GM18502 (cell line): Measurements from ENCODE around the gene TMEM19.

Experiments used
- ATAC-seq: cut with Tn5 transposase; IDR thresholded peaks from one replicate; pipeline ENCODE4 v1.9.1; 2021; ENCODE audit warnings: mild to moderate bottlenecking; ENCODE audit not compliant: unreplicated experiment, poor library complexity

TMEM19 gene

GRCh38 chr12:71685914-71686657, at the start of gene TMEM19:
TMEM19 (plus strand) TSS chr12:71686082; CDS start chr12:71686681, 599 bp downstream.
- ATAC-seq: peak; percentile 83

DNA sequence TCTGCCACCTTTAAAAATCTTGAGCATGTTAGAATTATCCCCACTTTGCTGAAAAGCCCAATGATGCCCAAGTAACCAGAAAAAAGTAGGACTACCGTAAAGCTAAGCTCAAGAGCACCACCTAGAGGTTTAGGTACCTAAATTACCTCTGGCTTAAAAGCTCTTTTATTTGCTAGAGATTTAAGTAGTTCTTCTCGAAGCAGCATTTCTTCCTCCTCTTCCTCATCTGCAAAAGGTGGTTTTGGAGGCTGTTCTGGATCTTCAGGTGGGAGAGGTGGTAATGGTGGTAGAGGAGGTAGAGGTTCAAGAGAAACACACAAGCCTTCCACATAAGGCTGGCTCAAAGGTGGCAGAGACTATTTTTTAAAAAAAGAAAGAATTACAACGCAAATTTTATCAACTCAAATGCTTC, 49.2 kb upstream of the TMEM19 start:
- peak; percentile 74 for ATAC-seq

DNA sequence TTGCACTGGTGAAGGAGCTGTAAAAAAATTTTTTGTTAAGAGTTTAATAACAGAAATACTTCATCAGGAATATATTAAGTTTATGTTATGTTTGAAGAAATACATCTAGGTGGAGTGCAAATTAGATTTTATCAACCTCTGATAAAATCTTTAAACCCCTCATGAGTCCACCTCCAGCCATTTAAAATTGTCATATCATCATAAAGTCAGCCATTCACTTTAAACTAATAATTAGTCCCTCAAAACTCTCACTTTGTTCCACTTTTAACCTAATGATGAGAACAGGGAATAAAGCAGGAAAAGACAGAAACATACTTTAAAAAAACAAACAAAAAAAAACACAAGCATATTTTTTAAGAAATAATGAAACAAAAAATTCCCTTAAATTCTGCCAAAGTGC, 47.4 kb upstream of the TMEM19 start:
- ATAC-seq: no peak

DNA sequence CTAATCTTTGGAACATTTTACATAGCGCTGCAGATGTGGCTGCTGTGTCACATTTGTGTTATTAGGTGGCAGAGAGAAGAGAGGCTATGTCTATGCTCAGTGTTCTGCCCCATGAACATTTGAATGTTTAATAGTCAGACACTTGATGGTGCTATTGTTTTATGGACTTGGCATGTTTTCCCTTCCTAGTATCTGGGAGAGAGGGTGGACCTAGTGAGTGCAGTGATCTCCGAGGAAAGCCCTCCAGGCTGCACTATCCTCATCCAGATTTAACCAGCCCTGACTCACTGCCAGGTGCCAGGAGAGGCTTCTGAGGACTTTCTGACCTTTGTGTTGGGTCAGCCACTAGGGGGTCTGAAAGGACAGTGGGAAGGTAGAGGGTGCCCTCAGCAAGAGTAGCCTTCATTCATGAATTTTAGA, 46.5 kb upstream of the TMEM19 start:
- peak; percentile 39 for ATAC-seq

- no peak for ATAC-seq
Measured at GRCh38 chr12:71640316-71640715, 45.6 kb upstream of the TMEM19 start.

GRCh38 chr12:71641390-71641789, 44.5 kb upstream of the TMEM19 start:
- ATAC-seq: no peak

GRCh38 chr12:71642264-71642663, 43.6 kb upstream of the TMEM19 start:
- no peak for ATAC-seq

- no peak for ATAC-seq
Measured at GRCh38 chr12:71645268-71645667, 40.6 kb upstream of the TMEM19 start.

DNA sequence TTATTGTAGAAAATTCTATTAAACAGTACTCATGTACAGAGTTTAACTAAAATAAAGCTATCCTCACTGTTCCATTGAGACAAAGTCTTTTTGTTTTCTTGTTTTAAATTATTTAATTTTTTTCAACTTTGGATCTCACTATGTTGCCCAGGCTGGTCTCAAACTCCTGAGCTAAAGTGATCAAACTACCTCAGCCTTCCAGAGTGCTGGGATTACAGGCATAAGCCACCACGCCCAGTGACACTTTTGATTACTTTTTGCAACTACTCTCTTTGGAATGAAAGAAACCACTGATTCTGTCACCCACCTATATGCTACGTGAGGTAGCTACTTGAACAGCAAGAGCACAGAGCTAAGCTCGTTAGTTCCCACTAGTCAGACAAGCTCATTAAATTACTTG, 39.4 kb upstream of the TMEM19 start:
- no peak for ATAC-seq

DNA sequence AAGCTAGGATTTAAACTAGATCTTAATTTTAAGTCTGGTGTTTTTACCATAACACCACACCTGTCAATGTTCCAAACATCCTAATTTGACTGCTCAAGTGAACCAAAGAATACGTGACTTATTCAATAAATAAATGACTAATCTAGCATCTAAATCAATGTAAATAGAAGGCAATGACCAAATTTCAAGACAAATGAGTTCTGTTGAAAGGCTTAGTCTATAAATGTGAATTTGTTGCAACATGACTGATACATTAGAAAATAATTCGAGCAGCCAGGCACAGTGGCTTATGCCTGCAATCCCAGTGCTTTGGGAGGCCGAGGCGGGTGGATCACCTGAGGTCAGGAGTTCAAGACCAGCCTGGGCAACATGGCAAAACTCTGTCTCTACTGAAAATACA, 37.3 kb upstream of the TMEM19 start:
- ATAC-seq: no peak

DNA sequence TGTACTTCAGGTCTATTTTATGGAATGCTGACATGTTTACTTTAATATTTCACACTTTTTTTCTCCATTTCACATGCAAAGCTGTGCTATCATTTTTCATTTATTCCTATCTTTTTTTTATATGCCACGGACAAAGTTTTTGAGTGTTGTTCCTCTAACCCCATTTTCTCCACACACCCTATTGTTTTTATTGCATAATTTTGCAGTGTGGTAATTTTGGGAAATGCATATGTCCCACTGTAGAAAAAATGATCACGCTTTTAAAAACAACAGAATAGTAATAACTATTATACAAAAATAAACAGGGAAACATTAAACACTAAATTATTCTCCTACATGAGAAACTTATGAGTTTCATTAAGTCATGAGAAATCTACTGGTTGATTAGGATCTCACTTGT, 36.5 kb upstream of the TMEM19 start:
- ATAC-seq: no peak

DNA sequence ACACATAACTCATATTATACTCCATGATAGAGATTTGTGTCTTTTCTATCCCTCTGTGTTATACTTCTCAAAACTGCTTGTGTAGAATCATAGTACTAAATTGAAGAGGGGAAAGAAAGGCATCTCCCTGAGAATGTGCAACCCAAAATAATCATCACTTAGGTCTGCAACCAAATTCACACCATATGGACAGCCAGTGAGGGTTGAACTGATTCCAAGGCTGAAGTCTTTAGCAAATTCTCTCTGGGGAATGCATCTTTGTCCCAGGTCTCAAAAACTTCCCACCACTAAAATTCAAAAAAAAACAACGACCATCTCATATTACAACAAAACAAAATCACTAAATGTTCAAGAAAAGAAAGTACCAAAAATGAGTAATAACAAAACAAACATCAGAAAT, 33.2 kb upstream of the TMEM19 start:
- no peak for ATAC-seq

DNA sequence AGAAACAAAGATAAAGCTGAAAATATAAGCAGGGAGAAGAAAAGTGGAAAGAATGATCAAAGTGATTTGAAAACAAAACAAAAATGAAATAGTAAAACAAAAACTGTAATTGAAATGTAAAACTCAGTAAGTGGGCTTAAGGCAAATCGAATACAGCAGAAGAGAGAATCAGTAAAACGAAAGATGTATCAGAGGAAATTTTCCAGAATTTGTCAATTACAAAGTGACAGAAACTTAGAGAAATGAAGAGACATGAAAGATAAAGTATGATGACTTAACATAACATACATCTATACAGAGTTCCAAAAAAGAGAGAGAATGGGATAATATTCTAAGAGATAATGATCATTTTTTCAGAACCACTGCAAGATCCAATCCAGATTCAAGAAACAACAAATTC, 32.7 kb upstream of the TMEM19 start:
- ATAC-seq: no peak

DNA sequence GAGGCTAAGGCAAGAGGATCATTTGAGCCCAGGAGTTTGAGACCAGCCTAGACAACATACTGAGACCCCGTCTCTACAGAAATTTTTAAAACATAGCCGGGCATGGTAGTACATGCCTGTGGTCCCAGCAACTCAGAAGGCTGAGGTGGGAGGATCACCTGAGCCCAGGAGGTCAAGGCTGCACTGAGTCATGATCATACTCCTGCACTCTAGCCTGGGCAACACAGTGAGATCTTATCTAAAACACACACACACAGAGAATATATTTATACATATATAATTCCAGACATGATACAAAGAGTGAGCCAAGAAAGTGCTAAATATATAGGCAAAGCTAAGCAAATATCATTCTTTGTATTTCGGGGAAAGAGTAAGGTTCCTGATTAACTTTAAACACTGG, 31.7 kb upstream of the TMEM19 start:
- no peak for ATAC-seq

GRCh38 chr12:71655495-71655894, 30.4 kb upstream of the TMEM19 start:
- ATAC-seq: no peak

- no peak for ATAC-seq
Measured at GRCh38 chr12:71655907-71656306, 30.0 kb upstream of the TMEM19 start.

DNA sequence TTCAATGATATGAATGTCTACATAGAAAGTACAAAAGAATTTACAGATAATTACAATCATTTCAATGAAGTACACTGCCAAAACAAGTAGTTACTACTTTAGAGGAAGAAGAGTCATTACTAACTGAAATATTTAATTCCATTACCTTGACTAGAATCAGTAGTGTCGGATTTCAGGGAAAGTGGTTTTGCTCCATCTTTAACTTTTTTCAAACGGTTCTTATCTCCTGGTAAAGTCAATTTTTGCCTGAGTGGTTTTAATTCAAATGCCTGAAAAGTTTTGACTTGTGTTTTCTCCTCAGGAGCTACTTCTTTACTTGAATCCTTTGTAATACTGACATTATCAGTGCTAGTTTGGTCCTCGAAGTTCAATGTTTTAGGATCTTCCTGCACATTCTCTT, 29.1 kb upstream of the TMEM19 start:
- no peak for ATAC-seq

DNA sequence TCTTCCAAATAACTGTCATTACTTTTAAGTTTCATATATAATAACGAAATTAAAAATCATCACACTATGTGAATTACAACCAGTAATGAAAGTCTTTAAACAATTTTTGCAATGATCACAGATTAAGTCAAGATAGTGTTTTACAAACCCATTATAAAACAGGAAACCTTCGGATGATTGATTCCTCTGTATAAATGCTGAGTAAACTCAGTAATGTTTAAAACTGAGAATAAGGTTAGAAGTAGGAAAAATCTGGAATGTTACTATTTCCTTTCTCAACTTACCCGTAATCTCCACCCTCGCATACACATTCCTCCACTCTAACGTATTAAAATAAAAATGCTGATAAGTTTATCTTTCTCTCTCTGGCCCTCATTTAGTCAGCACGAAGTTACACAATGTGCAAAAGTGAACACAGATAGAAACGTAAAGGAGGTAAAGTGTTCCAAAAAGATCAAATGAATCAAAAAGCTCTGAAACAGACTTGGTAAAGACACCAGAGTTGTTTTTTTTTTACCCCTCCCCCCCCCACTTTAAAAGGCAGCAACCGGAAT, 23.8 kb upstream of the TMEM19 start:
- ATAC-seq: no peak

GRCh38 chr12:71662849-71663560, 22.9 kb upstream of the TMEM19 start:
- peak; percentile 33 for ATAC-seq

- ATAC-seq: peak; percentile 91
Measured at GRCh38 chr12:71663561-71664410, 22.1 kb upstream of the TMEM19 start, which contains the start of the genes THAP2 and ZFC3H1. THAP2 (plus strand) TSS chr12:71664301; CDS start chr12:71664510, 209 bp downstream. ZFC3H1 (minus strand) TSS chr12:71663848; CDS start chr12:71663610, 238 bp downstream.
